Glomerular visceral epithelial cell (primary cell): ENCODE measurements around the gene MYBBP1A.

Experiments
- DNase-seq: peaks from one replicate; pipeline ENCODE4 v3.0.0-alpha.2; 2016; ENCODE audit errors: extremely low spot score

Gene MYBBP1A

DNA sequence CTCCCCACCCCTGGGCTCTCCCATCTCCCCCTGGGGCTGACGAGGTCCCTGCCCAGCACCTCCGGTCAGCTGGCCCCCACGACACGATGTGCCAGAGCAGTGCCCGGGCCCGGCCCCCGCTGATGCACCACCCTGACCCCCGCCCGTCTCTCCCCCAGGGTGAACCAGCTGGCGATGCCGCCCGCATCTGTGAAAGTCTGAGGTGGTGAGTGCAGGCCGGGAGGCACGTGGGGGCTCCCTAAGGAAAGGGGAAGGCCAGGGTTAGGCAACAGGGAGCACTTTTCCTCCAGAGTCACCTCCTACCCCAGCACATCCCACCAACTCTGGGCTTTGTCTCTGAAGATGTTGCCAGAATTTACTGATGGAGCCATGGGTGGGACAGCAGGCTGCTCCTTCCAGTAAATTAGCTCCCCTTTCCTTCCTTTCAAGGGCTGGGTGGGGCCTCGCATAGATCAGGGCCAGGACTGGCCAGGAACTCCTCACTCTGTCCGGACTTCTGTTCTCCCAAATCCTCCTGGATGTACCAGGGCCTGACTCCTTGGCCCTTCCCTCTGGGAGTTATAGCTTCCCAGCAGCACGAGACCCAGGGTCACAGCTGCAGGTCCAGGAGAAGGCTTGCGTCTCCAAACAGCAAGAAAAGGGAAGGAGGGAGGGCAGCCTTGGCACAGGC is 18.3 kb downstream of the MYBBP1A start:
- no peak for DNase-seq

DNA sequence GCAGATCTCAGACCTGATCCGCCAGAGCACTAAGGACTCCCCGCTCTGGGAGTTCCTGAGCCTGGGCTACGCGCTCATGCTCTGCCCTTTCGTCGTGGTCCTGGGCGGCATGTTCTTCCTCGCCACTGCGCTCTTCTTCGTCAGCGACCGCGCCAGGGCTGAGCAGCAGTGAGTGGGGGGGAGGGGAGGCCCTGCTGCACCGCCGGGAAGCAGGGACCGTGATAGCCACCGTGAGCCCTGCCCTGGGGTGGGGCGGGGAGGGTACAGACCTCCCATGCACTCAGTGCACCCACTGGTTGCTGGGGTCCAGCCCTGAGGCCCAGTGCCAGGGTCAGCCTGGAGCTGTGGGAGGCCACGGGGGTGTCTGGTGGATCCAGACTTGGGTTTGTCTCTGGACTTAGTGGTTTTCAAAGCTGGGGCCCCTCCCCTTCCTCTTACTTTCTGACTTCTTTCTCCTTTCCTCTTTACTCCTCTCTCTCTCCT is 18.9 kb downstream of the MYBBP1A start:
- no peak for DNase-seq

DNA sequence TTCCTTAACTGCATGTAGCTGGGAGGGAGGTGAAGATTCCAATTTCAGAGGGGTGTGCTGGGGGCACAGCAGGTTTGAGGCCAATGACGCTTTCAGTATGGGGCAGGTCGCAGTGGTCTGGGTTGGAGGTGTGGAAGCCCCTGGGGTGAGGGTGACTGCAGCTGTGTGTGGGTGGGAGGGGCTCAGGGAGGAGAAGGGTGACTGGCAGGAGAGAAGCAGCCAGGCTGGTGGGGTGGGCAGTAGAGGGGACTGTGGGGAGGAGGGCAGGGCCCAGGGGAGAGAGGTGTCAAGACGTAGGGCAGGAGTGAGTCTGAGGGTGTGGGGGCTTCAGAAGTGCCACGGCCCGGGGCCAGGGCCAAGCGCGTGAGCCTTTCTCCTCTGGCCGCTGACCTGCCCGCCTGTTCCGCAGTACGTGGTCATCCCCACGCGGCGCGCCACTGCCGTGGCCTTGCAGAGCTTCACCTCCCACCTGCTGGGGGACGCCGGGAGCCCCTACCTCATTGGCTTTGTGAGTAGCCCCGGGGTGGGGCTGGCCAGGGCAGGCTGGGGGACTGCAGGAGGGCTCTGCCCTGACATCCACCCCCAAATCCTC is 19.4 kb downstream of the MYBBP1A start:
- no peak for DNase-seq

DNA sequence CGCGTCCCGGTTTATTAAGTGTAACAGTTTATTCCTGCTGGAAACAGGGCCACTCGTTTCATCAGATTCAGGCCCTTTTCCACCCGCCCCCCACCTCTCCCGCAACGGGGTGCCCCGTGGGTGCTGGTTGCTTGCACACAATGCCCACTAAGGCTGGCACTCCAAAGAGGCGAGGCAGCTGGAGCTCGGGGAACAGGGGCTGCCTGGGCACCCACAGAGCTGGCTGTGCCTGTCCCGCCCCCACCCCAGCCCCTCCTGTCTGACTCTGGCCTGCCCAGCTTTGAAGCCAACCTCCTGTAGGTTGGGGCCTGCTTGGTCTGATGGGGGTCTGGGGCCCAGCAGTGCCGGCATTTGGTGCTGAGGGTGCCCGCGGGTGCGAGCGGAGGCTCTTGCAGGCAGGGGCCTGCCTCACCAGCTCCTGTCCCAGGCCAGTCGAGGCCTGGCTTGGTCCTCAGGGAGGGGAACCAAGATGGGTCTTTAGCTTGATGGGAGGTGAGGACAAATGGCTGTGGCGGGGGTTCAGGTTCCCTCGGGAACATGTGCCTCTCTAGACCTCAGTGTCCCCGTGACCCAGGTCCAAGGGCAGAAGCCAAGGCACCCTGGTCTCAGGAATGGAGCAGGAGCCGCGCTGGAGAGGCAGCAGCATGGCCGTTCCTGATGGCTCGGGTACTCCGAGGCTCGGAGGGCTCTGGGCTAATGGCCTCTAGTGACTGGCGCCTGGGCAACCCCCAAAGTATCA is 20.1 kb downstream of the MYBBP1A start:
- DNase-seq, result no peak

DNA sequence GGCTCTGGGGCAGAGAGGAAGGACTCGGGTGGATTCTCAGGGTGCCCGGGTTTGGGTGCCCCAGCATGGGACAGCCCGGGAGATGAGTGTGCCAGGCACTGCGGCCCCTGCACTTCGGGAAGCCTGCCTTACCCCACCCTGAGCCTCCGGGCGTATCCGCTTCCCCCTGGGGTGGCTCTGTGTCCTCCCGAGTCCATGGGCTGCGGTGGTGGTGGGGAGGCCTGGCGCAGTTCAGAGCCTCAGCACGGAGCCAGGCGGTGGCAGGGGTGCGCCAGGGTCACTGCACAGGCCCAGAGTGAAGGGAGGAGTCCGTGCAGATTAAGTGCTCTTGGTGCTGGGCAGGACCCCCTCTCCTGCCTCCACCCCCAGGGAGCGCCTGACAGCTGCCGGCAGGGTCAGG is 20.7 kb downstream of the MYBBP1A start:
- no peak for DNase-seq

DNA sequence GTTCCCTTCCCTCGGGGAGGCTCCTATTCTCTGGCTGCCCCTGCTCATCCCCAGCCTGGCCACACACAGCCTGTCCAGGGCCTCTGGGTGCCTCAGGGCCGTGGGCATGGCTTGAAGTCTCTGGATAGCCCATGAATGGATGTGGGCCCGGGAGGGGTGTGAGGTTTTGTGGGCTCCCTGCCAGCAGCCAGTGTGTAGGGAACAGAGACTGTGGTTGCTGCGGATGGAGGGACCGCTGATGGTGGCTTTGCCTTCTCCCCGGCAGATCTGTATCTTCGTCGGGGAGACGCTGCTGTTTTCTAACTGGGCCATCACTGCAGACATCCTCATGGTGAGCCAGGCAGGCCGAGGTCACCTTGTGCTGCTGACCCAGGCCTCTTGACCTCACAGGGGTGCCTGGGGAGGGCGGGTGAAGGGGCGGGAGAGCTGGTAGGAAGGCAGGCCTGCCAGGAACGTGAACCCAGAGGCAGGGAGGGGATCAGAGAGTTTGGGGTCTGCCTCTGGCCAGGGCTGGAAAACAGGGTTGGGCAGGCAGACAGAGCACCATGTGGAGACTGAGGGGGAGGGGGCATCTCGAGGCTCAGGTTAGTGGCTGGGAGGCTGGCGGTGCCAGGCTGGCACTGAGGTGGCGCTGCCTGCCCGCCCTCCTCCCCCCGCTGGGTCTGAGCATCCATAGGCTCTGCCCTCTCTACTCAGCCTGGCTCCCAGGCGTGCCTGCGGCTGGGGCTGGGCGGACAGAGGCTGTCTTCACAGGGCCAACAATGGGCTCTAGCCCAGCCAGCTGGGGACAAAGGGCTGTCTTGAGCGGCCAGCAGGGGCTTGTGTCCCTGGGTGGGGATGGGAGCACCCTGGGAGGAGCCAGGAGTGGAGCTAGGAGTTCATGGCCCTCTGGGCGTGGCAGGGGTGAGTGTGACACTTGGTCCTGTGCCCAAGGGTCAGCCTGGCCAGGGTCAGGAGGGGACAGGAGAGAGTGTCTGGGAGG is 21.4 kb downstream of the MYBBP1A start:
- DNase-seq, result no peak

DNA sequence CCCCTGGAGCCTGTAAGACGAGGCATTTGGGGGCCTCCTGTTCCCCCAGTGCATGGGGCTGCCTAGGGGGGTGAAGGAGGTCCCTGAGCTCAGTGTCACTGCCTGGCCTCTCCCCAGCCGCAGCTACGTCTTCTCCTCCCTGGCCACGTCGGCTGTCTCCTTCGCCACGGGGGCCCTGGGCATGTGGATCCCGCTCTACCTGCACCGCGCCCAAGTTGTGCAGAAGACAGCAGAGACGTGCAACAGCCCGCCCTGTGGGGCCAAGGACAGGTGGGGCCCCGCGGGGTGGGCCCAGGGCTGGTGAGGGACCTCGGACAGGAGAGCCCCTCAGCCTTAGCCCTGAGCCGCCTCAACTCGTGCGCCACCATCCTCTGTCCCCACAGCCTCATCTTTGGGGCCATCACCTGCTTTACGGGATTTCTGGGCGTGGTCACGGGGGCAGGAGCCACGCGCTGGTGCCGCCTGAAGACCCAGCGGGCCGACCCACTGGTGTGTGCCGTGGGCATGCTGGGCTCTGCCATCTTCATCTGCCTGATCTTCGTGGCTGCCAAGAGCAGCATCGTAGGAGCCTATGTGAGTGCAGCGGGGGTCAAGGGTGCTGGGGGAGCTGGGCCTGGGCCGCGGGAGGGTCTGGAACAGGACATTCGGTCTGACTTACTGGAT is 22.2 kb downstream of the MYBBP1A start:
- no peak for DNase-seq

DNA sequence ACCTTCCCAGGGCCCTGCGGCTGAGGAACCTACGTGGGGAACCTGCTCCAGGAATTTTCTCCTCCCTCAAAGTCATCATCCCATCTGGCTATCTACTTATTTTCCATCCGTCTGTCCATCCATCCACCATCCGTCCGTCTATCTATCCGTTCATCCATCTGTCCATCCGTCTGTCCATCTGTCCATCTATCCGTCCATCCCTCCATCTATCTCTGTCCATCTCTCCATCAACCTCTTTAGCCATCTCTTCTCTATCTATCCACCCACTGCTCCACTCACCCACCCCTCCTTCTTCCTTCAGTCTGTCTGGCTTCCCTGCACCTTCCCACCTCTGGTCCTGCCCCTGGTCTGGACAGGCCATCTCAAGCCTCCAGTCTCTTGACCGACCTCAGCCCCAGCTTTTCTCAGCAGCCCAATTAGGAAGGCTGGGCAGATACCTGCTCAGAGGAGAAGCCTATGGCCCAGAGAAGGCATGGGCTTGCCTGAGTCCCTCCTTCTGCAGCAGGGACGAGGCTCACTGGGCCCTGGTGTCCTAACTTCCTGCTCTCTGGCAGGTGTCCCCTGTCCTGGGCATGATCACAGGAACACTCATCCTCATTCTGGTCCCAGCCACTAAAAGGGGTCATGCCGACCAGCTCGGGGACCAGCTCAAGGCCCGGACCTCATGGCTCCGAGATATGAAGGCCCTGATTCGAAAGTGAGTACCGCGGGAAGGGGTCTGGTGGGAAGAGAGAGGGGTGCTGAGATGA is 23.0 kb downstream of the MYBBP1A start:
- no peak for DNase-seq

DNA sequence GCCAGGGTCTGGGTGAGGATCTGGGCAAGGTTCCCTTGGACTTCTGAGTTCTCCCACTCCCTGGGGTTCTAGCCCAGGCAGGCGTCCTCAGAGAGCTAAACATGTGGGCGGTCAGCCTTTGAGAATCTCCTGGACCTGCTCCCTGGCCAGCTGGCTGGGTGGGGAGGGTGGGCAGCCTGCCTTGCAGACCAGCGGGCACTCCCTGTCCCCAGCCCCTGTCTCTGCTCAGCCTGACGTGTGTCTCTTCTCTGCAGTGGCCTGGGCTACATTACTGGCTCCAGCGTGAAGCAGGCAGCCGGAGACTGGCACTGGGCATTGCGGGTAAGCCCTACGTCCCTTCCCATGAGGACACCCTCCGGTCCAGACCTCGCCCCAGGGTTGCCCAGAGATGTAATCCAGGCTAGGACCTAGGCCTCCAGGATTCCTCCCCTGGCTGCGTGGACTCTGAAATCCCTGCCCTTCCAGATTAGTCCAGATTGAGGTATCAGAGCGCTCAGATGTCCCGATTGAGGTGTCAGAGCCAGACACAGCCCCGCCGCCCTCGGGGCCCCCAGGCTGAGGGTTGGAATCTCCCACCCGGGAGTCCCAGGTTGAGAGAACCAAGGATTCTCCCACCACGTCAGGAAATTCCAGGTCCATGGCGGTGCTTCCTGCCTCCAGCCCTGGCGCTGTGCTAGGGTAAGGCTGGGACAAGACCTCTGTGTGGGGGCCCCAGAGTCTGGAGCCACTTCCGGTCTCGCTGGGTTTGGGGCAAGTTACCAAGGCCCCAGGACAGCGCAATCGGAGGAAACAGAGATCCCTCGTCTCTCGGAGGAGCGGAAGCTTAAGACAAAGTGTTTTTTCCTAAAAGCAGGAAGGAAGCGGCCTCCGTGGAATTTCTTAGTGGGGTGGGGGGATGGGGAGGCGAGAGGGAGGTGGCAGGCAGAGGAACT is 24.1 kb downstream of the MYBBP1A start:
- no peak for DNase-seq

DNA sequence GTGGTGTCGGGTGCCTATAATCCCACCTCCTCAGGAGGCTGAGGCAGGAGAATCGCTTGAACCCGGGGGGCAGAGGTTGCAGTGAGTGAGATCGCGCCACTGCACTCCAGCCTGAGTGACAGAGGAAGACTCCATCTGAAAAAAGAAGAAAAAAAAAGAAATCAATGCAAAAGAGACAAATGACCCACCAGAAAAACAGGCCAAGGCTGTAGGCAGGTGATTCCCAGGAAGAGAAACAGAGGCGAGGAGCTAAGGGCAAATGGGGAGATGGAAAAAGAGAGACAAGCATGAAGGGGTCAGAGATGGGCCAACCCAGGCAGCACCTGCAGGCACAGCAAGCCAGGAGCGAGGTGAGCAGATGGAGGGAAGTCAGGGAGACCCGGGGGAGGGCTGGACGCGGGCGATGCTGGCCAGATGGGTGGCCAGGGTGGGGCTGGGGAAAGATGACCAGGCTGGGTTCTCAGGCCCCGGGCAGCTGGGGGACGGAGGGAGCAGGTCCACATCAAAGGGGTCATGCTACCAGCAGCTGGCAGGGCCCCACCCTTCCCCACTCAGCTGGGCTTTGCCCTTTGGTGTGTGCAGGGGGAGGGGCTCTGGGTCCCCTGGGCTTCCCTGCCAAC is 25.5 kb downstream of the MYBBP1A start:
- DNase-seq, result no peak

DNA sequence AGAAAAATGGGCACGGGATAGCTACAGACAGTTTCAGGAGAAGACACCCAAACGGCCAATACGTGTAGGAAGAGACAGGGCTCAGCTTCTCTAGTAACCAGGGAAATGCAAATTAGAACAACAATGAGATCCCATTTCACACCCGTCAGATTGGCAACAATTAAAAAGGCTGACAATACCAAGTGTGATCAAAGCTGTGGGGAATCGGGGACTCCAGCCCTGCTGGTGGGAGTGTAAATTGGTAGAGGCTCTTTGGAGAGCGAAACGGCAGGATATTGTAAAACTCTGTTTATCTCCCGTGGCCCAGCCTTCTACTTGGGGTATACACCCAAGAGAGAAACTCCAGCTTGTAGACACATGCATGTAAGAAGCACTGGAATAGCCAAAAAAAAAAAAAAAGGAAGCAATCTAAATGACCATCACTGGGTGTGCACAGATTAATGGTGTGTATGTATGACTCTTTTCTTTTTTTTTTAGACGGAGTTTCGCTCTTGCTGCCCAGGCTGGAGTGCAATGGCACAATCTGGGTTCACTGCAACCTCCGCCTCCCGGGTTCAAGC is 27.5 kb downstream of the MYBBP1A start:
- DNase-seq, result no peak

DNA sequence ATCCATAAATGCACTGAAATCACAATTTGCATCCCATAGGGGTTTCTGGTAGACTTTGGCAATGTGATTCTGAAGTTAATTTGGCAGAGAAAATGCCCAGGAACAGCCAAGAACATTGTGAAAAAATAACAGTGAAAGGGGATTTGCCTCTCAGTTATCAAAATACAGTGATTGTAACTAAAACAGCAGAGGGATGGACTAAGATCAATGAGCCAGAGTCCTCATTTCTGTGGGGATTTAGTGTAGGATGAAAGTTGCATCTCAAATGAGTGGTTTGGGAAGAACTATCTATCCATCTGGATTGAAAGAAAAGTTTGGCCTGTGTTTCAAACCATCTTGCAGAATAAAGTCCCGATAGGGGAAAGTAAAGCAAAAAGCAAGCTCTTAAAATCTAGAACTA is 28.1 kb downstream of the MYBBP1A start:
- no peak for DNase-seq

DNA sequence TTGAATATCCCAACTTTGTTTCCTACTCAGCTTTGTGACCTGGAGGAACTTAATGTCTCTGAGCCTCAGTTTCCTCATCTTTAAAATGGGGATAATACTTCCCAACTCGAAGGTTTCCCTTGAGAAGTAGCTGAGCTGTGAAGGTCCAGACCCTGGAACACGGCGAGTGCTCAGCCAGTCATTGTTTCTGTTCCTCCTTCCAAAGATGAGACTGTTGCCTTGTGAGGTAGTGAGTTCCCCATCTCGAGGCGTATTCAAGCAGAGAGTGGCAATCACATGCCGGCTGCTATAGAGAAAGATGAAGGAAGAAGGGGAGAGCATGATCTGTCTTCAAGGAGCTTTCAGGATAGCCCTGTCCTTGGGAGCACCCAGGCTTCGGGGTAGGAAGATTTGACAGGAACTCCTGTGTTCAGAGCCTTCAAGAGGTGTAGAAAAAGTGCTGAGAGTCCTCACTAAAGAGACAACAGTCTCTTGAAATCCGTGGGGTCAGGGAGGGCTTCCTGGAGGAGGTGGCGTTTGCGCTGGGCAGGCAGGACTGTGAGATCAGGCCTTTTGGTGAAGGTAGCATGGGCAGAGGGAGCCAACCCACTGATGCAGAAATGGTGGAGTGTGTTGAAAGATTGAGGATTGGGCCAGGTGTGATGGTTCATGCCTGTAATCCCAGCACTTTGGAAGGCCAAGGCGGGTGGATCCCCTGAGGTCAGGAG is 29.3 kb downstream of the MYBBP1A start:
- DNase-seq, result no peak

DNA sequence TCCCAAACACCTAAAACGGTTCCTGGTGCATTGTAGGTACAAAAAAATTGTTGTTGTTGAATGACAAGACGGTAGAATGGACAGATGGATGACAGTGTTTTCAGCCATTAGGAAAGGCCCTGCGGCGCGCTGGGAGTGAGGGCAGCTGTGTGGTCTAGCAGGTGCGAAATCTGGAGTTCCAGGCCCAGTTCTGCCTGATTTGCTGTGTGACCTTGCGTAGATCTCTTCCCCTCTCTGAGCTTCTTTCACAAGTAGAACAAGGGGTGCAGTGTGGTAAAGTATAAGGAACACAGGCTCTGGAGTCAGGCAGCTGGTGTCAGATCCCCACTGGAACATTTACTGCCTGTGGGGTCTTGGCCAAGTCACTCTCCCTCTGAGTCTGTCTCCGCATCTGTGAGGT is 31.2 kb downstream of the MYBBP1A start:
- no peak for DNase-seq

DNA sequence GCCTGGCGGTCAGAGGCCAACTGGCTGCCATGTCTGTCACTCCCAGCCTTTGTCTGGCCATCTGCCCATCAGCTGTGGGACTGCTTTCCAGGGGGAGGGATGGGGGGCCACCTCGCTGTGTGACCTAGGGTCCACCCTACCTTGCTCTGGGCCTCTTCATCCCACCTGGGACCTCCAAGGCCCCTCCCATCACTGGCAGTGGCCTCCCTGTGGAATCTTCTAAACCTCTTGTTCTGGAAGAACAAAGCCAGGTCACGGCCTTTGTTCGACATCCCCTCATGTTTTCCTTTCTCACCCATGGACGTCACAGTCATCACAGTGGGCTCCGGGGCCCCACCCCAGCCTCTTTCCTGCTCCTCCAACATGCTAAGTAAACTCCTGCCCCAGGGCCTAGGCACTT is 32.5 kb downstream of the MYBBP1A start:
- no peak for DNase-seq

DNA sequence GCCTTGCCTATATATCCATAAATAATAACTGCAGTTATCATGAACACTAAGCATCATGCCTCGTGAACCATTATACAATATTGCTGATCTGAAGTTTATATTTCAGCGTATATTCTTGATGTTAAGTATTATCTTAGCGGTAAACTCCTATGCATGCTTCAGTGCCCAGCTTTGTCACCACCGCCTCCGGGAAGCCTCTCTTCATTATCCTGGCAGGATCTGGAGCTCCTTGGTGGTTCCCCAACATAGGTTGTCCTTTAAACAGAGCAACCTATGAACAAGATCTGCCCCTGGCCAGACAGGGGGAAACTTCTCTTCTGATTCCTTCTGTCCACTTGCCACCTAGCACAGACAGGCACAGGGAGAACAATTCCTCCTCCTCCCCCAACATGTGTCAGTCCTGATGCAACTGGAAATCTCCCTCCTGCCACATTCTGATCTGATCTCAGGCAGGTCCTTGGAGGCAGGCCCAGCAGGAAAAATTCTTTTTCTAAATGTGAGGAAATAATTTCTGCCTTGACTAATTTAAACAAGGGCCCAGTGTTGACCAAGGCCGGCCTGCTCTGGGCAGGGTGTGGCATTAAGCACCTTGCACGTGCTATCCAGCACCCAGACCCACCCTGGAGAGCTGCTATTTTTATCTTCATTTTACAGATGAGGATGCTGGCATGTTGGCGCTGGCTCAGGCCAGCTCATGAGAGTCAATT is 34.1 kb downstream of the MYBBP1A start:
- no peak for DNase-seq
